CD4-positive, alpha-beta T cell treated with Interferon alpha-2 for 1 hour (primary cell): ENCODE data around the gene EPN2.

Experiments used
- DNase-seq, 2 donors: peaks; one replicate each; pipeline ENCODE4 v3.0.0-alpha.2; 2020 to 2022

Gene EPN2

GRCh38 chr17:19242323-19242722 lies 5.2 kb downstream of the EPN2 start:
- DNase-seq: no peak

GRCh38 chr17:19242926-19243325 lies 5.8 kb downstream of the EPN2 start:
- DNase-seq: no peak

GRCh38 chr17:19243838-19244237 lies 6.7 kb downstream of the EPN2 start:
- DNase-seq: no peak

GRCh38 chr17:19244357-19244756 lies 7.2 kb downstream of the EPN2 start:
- no peak for DNase-seq

GRCh38 chr17:19244781-19245180 lies 7.6 kb downstream of the EPN2 start:
- no peak for DNase-seq

- no peak for DNase-seq
Observed at GRCh38 chr17:19247473-19247872, 10.3 kb downstream of the EPN2 start.

GRCh38 chr17:19248151-19248927 lies 11.2 kb downstream of the EPN2 start:
- no peak for DNase-seq

GRCh38 chr17:19248928-19249574 lies 11.9 kb downstream of the EPN2 start:
- no peak for DNase-seq

GRCh38 chr17:19249681-19250080 lies 12.5 kb downstream of the EPN2 start:
- no peak for DNase-seq

- DNase-seq: no peak
Observed at GRCh38 chr17:19250421-19251173, 13.4 kb downstream of the EPN2 start.

GRCh38 chr17:19253112-19253511 lies 15.9 kb downstream of the EPN2 start:
- no peak for DNase-seq

GRCh38 chr17:19254651-19255050 lies 17.5 kb downstream of the EPN2 start:
- DNase-seq: no peak

GRCh38 chr17:19255279-19255678 lies 18.1 kb downstream of the EPN2 start:
- no peak for DNase-seq

- DNase-seq: no peak
Observed at GRCh38 chr17:19258371-19258770, 21.2 kb downstream of the EPN2 start.

GRCh38 chr17:19260958-19261357 lies 23.8 kb downstream of the EPN2 start:
- DNase-seq: no peak

GRCh38 chr17:19261426-19261825 lies 24.3 kb downstream of the EPN2 start:
- DNase-seq: no peak

- no peak for DNase-seq
Observed at GRCh38 chr17:19262650-19263631, 25.8 kb downstream of the EPN2 start.

GRCh38 chr17:19263641-19264051 lies 26.5 kb downstream of the EPN2 start:
- no peak for DNase-seq

- DNase-seq: no peak
Observed at GRCh38 chr17:19264268-19264667, 27.1 kb downstream of the EPN2 start.

GRCh38 chr17:19264681-19265080 lies 27.5 kb downstream of the EPN2 start:
- DNase-seq: no peak

- no peak for DNase-seq
Observed at GRCh38 chr17:19265755-19266154, 28.6 kb downstream of the EPN2 start.

GRCh38 chr17:19268611-19269010 lies 31.4 kb downstream of the EPN2 start:
- DNase-seq: no peak

GRCh38 chr17:19269106-19269505 lies 31.9 kb downstream of the EPN2 start:
- no peak for DNase-seq
